HepG2 (cell line): Measurements from ENCODE around the gene BNC1. TPM values are rescaled to one million over a fixed set of nuclear protein-coding genes. Genes with fewer than 3 reads are reported as not detected.

Experiments
- ATAC-seq: fragments of 200-7000 bp; cut with Tn5 transposase; 3 replicates; pipeline ENCODE4 v1.9.1; 2020; ENCODE audit warnings: mild to moderate bottlenecking, moderate library complexity
- BruUV-seq: library from RNA; stranded (reverse); fragments of 400-500 nt; replicated peaks from 2 replicates; lab custom pipeline; 2021; lab: Mats Ljungman, UMichigan
- CTCF ChIA-PET: fragments of 300-600 bp; formaldehyde crosslinking; extraction: SDS; loops from one replicate; lab custom pipeline; 2021; ENCODE audit warnings: low total read pairs, inconsistent platforms, low intra/inter-chr PET ratio; lab: Yijun Ruan, JAX
- POLR2A ChIA-PET: fragments of 350-600 bp; sonication (Branson Sonifier 250); formaldehyde crosslinking; loops from one replicate; lab custom pipeline; 2020; ENCODE audit warnings: antibody characterized with exemption, inconsistent platforms; lab: Yijun Ruan, JAX
- DNase-seq: peaks from one replicate; pipeline ENCODE4 v3.0.0-alpha.2; 2015; ENCODE audit warnings: low spot score
- FAIRE-seq: peaks from 3 replicates; lab custom pipeline; 2011; peaks lifted over from hg19 to GRCh38; lab: Jason Lieb, UNC
- H2AFZ ChIP-seq: one replicate; pipeline ENCODE4 v1.6.1; 2011; ENCODE audit warnings: low read length, inconsistent platforms
- H3K27ac ChIP-seq: fragments of 300-600 bp; 3 replicates; pipeline ENCODE4 v1.8.0; 2011; ENCODE audit warnings: mixed run types, mild to moderate bottlenecking, mixed read lengths, low read length, inconsistent platforms; ENCODE audit not compliant: insufficient read depth; ENCODE audit errors: extremely low read length
- H3K27me3 ChIP-seq, 2 experiments: fragments of 200-600 bp in 1 of 2; 2 replicates in 1 of 2; 3 replicates in 1 of 2; pipeline versions ENCODE4 v1.6.0 to v1.8.0; 2011; ENCODE audit warnings: low read length in 2 of 2, mild to moderate bottlenecking in 2 of 2, moderate library complexity in 2 of 2, inconsistent platforms in 1 of 2; ENCODE audit not compliant: insufficient read depth in 2 of 2, control insufficient read depth in 1 of 2
- H3K36me3 ChIP-seq, 2 experiments: fragments of 200-600 bp in 1 of 2; replicated peaks in 1 of 2; 2 replicates in 1 of 2; 3 replicates in 1 of 2; pipeline versions ENCODE4 v1.5.1 to v1.8.0; 2011; ENCODE audit warnings: low read length in 2 of 2, inconsistent platforms in 1 of 2; ENCODE audit not compliant: insufficient read depth in 2 of 2, control insufficient read depth in 1 of 2
- H3K4me1 ChIP-seq: 2 replicates; pipeline ENCODE4 v1.5.1; 2012; ENCODE audit warnings: low read length, inconsistent platforms; ENCODE audit not compliant: insufficient read depth
- H3K4me2 ChIP-seq: 2 replicates; pipeline ENCODE4 v1.6.0; 2011; ENCODE audit warnings: low read depth, low read length, inconsistent platforms
- H3K4me3 ChIP-seq, 3 experiments: fragments of 200-600 bp in 1 of 3; sonication (generic), shearing (Covaris generic) in 1 of 3; replicated peaks in 1 of 3; 2 replicates each; pipeline ENCODE4 v1.5.1; 2011 to 2016; ENCODE audit warnings: low read length in 3 of 3, inconsistent platforms in 2 of 3, low read depth in 2 of 3, mild to moderate bottlenecking in 2 of 3, control low read depth in 1 of 3, mixed read lengths in 1 of 3; ENCODE audit not compliant: insufficient read depth in 1 of 3
- H3K79me2 ChIP-seq: one replicate; pipeline ENCODE4 v1.6.1; 2011; ENCODE audit warnings: low read length, inconsistent platforms; ENCODE audit not compliant: insufficient read depth
- H3K9ac ChIP-seq: 2 replicates; pipeline ENCODE4 v1.6.0; 2011; ENCODE audit warnings: mild to moderate bottlenecking, low read depth, low read length, inconsistent platforms; ENCODE audit not compliant: insufficient read depth
- H3K9me3 ChIP-seq: 2 replicates; pipeline ENCODE4 v1.5.1; 2012; ENCODE audit warnings: mild to moderate bottlenecking, low read length
- H4K20me1 ChIP-seq: 2 replicates; pipeline ENCODE4 v1.6.0; 2011; ENCODE audit warnings: inconsistent platforms, mild to moderate bottlenecking, low read length, moderate library complexity; ENCODE audit not compliant: insufficient read depth
- HNRNPLL ChIP-seq: fragments of 200-400 bp; formaldehyde crosslinking; IDR thresholded peaks from 2 replicates; pipeline ENCODE4 v1.6.1; 2017; ENCODE audit warnings: mild to moderate bottlenecking, low read depth, low read length; ENCODE audit not compliant: poor library complexity, severe bottlenecking
- HNRNPUL1 ChIP-seq: fragments of 200-400 bp; formaldehyde crosslinking; IDR thresholded peaks from 2 replicates; pipeline ENCODE4 v1.6.1; 2017; ENCODE audit warnings: low read depth, mild to moderate bottlenecking, low read length, moderate library complexity
- NFYB ChIP-seq: sonication (generic); formaldehyde crosslinking; IDR thresholded peaks from 2 replicates; pipeline ENCODE4 v1.4.0; 2020; ENCODE audit warnings: missing genetic modification reagents
- WGBS: methylation state at CpG from one replicate; pipeline ENCODE4 v1.1.6; 2017; ENCODE audit warnings: low lambda C conversion rate; 5-methylcytosine and 5-hydroxymethylcytosine counted together
- in situ Hi-C: cut with HindIII; loops from 2 replicates; pipeline ENCODE4 v1.10.0; 2017; ENCODE audit warnings: low pct_unique_long_range_greater_than_20kb; ENCODE audit not compliant: extremely low pct_ligation_motif_present
- intact Hi-C: fragments of 100-400 bp; cut with micrococcal nuclease; formaldehyde crosslinking; loops from one replicate; pipeline ENCODE4 v1.10.0; 2022; ENCODE audit not compliant: unreplicated experiment
- polyA plus RNA-seq, 8 experiments: library from polyadenylated mRNA; depleted of rRNA in 3 of 8; stranded (reverse) in 7 of 8; unstranded in 1 of 8; fragments of >200 nt; fragmentation: Illumina TruSeq in 4 of 8; extraction: Trizol in 4 of 8; gene quantifications; 2 replicates each; pipeline versions ENCODE4 v1.2.1 to v1.2.3, GENCODE V29; 2011 to 2016; ENCODE audit warnings: low read depth in 4 of 8, missing spikeins in 1 of 8, mixed read lengths in 1 of 8; ENCODE audit not compliant: insufficient read depth in 1 of 8
- total RNA-seq, 5 experiments: library from RNA; depleted of rRNA; stranded (reverse); fragments of >200 nt; fragmentation: Illumina TruSeq; extraction: Trizol; gene quantifications; 2 replicates each; pipeline ENCODE4 v1.2.3, GENCODE V29; 2016; ENCODE audit warnings: low read depth in 1 of 5
- TF ChIP-seq, protein P1 (sequence below): sonication (generic); formaldehyde crosslinking; IDR thresholded peaks from 2 replicates; pipeline ENCODE4 v1.4.0; 2020; ENCODE audit warnings: missing genetic modification reagents
- TF ChIP-seq, protein P2 (sequence below): sonication (generic); formaldehyde crosslinking; IDR thresholded peaks from 2 replicates; pipeline ENCODE4 v1.5.0; 2020; ENCODE audit warnings: mild to moderate bottlenecking, missing genetic modification reagents
- TF ChIP-seq, protein P3 (sequence below): sonication (generic); formaldehyde crosslinking; IDR thresholded peaks from 2 replicates; pipeline ENCODE4 v1.4.0; 2020; ENCODE audit warnings: missing genetic modification reagents, borderline replicate concordance
- TF ChIP-seq, protein P4 (sequence below): IDR thresholded peaks from 2 replicates; pipeline ENCODE4 v1.6.1; 2016; ENCODE audit warnings: low read depth, control low read depth

The BNC1 gene
- total and polyA plus RNA-seq, 2 of the 13 experiments (the other 11 are each of a cell fraction or from before 2014, with no cell fraction given) = not detected

DNA sequence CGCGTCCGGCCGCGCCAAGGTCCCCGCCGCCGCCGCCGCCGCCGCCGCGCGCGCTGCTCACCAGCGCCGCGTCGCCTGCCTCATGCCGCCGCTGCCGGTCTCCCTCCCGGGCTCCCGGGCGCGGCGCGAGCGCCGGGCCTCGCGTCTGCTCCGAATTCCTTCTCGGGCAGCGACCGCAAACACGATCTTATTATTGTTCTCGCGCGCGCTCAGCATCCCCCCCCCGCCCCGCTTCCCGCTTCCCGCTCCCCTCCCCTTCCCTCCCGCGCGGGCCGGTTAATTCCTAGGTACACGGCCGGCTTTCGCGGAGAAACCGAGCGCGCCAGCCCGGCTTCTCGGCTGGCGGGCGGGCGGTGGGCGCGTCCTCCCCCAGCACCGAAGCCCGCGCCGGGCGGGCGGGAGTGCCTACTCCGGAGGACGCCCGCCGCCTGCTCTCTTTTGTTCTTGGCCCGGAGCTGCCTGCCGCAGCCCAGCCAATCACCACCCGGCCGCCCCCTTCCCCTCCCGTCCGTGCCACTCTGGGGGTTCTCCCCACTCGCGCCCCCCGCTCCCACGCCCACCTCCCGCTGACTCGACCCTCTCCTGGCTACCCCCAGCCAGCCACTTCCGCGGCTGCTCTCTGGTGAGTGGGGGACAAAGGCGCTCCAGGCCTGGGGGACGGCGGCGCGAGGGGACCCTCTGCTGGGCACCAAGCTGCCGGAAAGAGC is 76.7 kb downstream of the BNC1 start, which contains the start of gene HDGFL3:
Gene HDGFL3 (minus strand): TSS at position 164 of the 707 bp plus-strand sequence. CDS start 409 bp downstream, outside the sequence.
- ChIA-PET POLR2A (no interaction called here), CTCF (no interaction called here)
- intact Hi-C loops (loop anchor here (5.0 kb wide), 1 partner anchor 141 kb away; the partner anchor contains the start of gene BTBD1), in situ Hi-C loops (no loop called here)
- peaks cover 3 to 35% of the 10 kb centered on the region in 2 experiments; a peak in 4 of 5 replicates for H3K27me3 ChIP-seq
- H3K4me2 ChIP-seq = peak within 1 kb of the TSS; percentile 42
- no peak within 1 kb of the TSS for H3K27ac ChIP-seq
- no peaks in the 10 kb centered on the region for H3K4me1 ChIP-seq
- 8% methylated on average over 35 of the region's 94 CpGs for WGBS
- H3K9ac ChIP-seq = no peak within 1 kb of the TSS
- peak within 1 kb of the TSS in 2 of 3 experiments; percentile 34 to 52; a peak in 3 of 6 replicates for H3K4me3 ChIP-seq
- no TSS peak for BruUV-seq
- H3K9me3 ChIP-seq = no peaks in the 10 kb centered on the region
- no peaks in the 10 kb centered on the region for H3K36me3 ChIP-seq
- no peak for DNase-seq
- no peak within 1 kb of the TSS for H2AFZ ChIP-seq
- H4K20me1 ChIP-seq = no peaks in the 10 kb centered on the region
- no peaks in the 10 kb centered on the region for H3K79me2 ChIP-seq
- ATAC-seq = peak; percentile 78
- no peak for FAIRE-seq
- peak; percentile 17 for TF ChIP-seq HNRNPLL
- TF ChIP-seq, protein P1, sequence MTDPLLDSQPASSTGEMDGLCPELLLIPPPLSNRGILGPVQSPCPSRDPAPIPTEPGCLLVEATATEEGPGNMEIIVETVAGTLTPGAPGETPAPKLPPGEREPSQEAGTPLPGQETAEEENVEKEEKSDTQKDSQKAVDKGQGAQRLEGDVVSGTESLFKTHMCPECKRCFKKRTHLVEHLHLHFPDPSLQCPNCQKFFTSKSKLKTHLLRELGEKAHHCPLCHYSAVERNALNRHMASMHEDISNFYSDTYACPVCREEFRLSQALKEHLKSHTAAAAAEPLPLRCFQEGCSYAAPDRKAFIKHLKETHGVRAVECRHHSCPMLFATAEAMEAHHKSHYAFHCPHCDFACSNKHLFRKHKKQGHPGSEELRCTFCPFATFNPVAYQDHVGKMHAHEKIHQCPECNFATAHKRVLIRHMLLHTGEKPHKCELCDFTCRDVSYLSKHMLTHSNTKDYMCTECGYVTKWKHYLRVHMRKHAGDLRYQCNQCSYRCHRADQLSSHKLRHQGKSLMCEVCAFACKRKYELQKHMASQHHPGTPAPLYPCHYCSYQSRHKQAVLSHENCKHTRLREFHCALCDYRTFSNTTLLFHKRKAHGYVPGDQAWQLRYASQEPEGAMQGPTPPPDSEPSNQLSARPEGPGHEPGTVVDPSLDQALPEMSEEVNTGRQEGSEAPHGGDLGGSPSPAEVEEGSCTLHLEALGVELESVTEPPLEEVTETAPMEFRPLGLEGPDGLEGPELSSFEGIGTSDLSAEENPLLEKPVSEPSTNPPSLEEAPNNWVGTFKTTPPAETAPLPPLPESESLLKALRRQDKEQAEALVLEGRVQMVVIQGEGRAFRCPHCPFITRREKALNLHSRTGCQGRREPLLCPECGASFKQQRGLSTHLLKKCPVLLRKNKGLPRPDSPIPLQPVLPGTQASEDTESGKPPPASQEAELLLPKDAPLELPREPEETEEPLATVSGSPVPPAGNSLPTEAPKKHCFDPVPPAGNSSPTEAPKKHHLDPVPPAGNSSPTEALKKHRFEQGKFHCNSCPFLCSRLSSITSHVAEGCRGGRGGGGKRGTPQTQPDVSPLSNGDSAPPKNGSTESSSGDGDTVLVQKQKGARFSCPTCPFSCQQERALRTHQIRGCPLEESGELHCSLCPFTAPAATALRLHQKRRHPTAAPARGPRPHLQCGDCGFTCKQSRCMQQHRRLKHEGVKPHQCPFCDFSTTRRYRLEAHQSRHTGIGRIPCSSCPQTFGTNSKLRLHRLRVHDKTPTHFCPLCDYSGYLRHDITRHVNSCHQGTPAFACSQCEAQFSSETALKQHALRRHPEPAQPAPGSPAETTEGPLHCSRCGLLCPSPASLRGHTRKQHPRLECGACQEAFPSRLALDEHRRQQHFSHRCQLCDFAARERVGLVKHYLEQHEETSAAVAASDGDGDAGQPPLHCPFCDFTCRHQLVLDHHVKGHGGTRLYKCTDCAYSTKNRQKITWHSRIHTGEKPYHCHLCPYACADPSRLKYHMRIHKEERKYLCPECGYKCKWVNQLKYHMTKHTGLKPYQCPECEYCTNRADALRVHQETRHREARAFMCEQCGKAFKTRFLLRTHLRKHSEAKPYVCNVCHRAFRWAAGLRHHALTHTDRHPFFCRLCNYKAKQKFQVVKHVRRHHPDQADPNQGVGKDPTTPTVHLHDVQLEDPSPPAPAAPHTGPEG (CRISPR knock-in tag) = peak; percentile 91
- no peak for TF ChIP-seq NFYB (CRISPR knock-in tag)
- TF ChIP-seq, protein P2, sequence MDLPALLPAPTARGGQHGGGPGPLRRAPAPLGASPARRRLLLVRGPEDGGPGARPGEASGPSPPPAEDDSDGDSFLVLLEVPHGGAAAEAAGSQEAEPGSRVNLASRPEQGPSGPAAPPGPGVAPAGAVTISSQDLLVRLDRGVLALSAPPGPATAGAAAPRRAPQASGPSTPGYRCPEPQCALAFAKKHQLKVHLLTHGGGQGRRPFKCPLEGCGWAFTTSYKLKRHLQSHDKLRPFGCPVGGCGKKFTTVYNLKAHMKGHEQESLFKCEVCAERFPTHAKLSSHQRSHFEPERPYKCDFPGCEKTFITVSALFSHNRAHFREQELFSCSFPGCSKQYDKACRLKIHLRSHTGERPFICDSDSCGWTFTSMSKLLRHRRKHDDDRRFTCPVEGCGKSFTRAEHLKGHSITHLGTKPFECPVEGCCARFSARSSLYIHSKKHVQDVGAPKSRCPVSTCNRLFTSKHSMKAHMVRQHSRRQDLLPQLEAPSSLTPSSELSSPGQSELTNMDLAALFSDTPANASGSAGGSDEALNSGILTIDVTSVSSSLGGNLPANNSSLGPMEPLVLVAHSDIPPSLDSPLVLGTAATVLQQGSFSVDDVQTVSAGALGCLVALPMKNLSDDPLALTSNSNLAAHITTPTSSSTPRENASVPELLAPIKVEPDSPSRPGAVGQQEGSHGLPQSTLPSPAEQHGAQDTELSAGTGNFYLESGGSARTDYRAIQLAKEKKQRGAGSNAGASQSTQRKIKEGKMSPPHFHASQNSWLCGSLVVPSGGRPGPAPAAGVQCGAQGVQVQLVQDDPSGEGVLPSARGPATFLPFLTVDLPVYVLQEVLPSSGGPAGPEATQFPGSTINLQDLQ (CRISPR knock-in tag) = no peak
- TF ChIP-seq, protein P3, sequence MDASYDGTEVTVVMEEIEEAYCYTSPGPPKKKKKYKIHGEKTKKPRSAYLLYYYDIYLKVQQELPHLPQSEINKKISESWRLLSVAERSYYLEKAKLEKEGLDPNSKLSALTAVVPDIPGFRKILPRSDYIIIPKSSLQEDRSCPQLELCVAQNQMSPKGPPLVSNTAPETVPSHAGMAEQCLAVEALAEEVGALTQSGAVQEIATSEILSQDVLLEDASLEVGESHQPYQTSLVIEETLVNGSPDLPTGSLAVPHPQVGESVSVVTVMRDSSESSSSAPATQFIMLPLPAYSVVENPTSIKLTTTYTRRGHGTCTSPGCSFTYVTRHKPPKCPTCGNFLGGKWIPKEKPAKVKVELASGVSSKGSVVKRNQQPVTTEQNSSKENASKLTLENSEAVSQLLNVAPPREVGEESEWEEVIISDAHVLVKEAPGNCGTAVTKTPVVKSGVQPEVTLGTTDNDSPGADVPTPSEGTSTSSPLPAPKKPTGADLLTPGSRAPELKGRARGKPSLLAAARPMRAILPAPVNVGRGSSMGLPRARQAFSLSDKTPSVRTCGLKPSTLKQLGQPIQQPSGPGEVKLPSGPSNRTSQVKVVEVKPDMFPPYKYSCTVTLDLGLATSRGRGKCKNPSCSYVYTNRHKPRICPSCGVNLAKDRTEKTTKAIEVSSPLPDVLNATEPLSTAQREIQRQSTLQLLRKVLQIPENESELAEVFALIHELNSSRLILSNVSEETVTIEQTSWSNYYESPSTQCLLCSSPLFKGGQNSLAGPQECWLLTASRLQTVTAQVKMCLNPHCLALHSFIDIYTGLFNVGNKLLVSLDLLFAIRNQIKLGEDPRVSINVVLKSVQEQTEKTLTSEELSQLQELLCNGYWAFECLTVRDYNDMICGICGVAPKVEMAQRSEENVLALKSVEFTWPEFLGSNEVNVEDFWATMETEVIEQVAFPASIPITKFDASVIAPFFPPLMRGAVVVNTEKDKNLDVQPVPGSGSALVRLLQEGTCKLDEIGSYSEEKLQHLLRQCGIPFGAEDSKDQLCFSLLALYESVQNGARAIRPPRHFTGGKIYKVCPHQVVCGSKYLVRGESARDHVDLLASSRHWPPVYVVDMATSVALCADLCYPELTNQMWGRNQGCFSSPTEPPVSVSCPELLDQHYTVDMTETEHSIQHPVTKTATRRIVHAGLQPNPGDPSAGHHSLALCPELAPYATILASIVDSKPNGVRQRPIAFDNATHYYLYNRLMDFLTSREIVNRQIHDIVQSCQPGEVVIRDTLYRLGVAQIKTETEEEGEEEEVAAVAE (CRISPR knock-in tag) = no peak
- TF ChIP-seq, protein P4, sequence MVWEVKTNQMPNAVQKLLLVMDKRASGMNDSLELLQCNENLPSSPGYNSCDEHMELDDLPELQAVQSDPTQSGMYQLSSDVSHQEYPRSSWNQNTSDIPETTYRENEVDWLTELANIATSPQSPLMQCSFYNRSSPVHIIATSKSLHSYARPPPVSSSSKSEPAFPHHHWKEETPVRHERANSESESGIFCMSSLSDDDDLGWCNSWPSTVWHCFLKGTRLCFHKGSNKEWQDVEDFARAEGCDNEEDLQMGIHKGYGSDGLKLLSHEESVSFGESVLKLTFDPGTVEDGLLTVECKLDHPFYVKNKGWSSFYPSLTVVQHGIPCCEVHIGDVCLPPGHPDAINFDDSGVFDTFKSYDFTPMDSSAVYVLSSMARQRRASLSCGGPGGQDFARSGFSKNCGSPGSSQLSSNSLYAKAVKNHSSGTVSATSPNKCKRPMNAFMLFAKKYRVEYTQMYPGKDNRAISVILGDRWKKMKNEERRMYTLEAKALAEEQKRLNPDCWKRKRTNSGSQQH (CRISPR knock-in tag) = no peak
- no peak for TF ChIP-seq HNRNPUL1
